Panc1 (cell line): Measurements from ENCODE around the gene ELOB. TPM values are rescaled to one million over a fixed set of nuclear protein-coding genes. Genes with fewer than 3 reads are reported as not detected.

Experiments used
- ATAC-seq: fragments of 200-7000 bp; cut with Tn5 transposase; 2 replicates; pipeline ENCODE4 v1.9.1; 2020; ENCODE audit warnings: mild to moderate bottlenecking, moderate library complexity
- BruUV-seq: library from RNA; stranded (reverse); fragments of 400-500 nt; replicated peaks from 2 replicates; lab custom pipeline; 2021; lab: Mats Ljungman, UMichigan
- CTCF ChIA-PET: fragments of 300-600 bp; sonication (Branson Sonifier 250); formaldehyde crosslinking; loops from one replicate; lab custom pipeline; 2022; ENCODE audit warnings: antibody characterized with exemption; lab: Charles Lee
- POLR2A ChIA-PET: fragments of 300-600 bp; sonication (Branson Sonifier 250); formaldehyde crosslinking; loops from one replicate; lab custom pipeline; 2022; ENCODE audit warnings: antibody characterized with exemption; lab: Charles Lee
- DNase-seq: peaks from one replicate; pipeline ENCODE4 v3.0.0-alpha.2; 2010; ENCODE audit warnings: low read depth, low spot score
- H3K27ac ChIP-seq: 2 replicates; pipeline ENCODE4 v1.5.1; 2011; ENCODE audit warnings: mild to moderate bottlenecking, low read length, inconsistent platforms
- H3K27me3 ChIP-seq: fragments of 200-500 bp; sonication (Bioruptor generic); 2 replicates; pipeline ENCODE4 v1.6.0; 2014; ENCODE audit warnings: low read length, inconsistent platforms; ENCODE audit not compliant: control insufficient read depth, insufficient read depth
- H3K36me3 ChIP-seq: fragments of 200-500 bp; sonication (Bioruptor generic); 2 replicates; pipeline ENCODE4 v1.5.1; 2014; ENCODE audit warnings: inconsistent platforms, mild to moderate bottlenecking, low read length, moderate library complexity; ENCODE audit not compliant: control insufficient read depth, insufficient read depth
- H3K4me1 ChIP-seq: 2 replicates; pipeline ENCODE4 v1.5.1; 2011; ENCODE audit warnings: inconsistent platforms, mild to moderate bottlenecking, low read length, moderate library complexity; ENCODE audit not compliant: control insufficient read depth, insufficient read depth
- H3K4me3 ChIP-seq, 2 experiments: 2 replicates each; pipeline ENCODE4 v1.5.1; 2011 to 2012; ENCODE audit warnings: low read depth in 2 of 2, low read length in 2 of 2, mild to moderate bottlenecking in 2 of 2, inconsistent platforms in 1 of 2, moderate library complexity in 1 of 2
- H3K9me3 ChIP-seq: fragments of 200-500 bp; sonication (Bioruptor generic); 2 replicates; pipeline ENCODE4 v1.5.1; 2014; ENCODE audit warnings: low read depth, mild to moderate bottlenecking, inconsistent platforms, low read length, moderate library complexity; ENCODE audit not compliant: control insufficient read depth, insufficient read depth
- POLR2AphosphoS5 ChIP-seq: IDR thresholded peaks from 2 replicates; pipeline ENCODE4 v1.6.1; 2012; ENCODE audit warnings: mild to moderate bottlenecking, low read depth, low read length, moderate library complexity
- REST ChIP-seq, 2 experiments: IDR thresholded peaks; 2 replicates each; pipeline ENCODE4 v1.6.1; 2011 to 2012; ENCODE audit warnings: low read depth in 2 of 2, control low read depth in 1 of 2, low read length in 1 of 2, mild to moderate bottlenecking in 1 of 2, moderate library complexity in 1 of 2; ENCODE audit not compliant: insufficient read depth in 1 of 2
- SIN3A ChIP-seq: IDR thresholded peaks from 2 replicates; pipeline ENCODE4 v1.6.1; 2012; ENCODE audit warnings: low read depth, mild to moderate bottlenecking, low read length, moderate library complexity, borderline replicate concordance; ENCODE audit not compliant: insufficient read depth
- TCF7L2 ChIP-seq: IDR thresholded peaks from 2 replicates; pipeline ENCODE4 v1.6.1; 2011; ENCODE audit warnings: mild to moderate bottlenecking, low read depth, low read length, inconsistent platforms
- in situ Hi-C: cut with HindIII; loops from 2 replicates; pipeline ENCODE4 v1.10.0; 2016; ENCODE audit warnings: low sequenced_read_pairs, low pct_unique_long_range_greater_than_20kb
- intact Hi-C: fragments of 100-400 bp; cut with micrococcal nuclease; formaldehyde crosslinking; loops from one replicate; pipeline ENCODE4 v1.10.0; 2022; ENCODE audit not compliant: unreplicated experiment
- total RNA-seq: library from RNA; stranded (reverse); gene quantifications from one replicate; pipeline ENCODE4 v1.2.1, GENCODE V29; 2021; ENCODE audit not compliant: unreplicated experiment
- TF ChIP-seq, protein P1 (sequence below): fragments of 450-650 bp; IDR thresholded peaks from 2 replicates; pipeline ENCODE4 v1.5.1; 2017; ENCODE audit warnings: mild to moderate bottlenecking

Gene ELOB
- total RNA-seq, 1 experiment from 2014 or later = 642 TPM

DNA sequence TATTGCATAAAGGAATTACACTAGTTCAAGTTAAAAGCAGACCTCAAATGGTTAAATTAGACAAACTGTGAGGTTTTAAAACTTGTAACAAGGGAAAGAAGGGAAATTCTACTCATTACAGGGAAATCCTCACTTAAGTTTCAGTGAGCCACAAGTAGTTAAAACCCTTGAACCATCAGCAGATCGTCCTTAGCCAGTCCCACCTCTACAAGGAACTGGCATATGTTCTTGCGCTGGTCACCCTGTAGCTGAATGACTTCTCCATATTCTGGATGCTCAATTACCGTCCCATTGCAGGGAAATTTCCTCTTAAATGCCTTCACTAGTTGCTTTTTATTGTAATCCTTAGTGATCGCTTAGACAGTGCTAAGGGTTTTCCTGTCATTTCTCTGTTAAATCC is 45.4 kb upstream of the ELOB start:
- BruUV-seq = no TSS peak

DNA sequence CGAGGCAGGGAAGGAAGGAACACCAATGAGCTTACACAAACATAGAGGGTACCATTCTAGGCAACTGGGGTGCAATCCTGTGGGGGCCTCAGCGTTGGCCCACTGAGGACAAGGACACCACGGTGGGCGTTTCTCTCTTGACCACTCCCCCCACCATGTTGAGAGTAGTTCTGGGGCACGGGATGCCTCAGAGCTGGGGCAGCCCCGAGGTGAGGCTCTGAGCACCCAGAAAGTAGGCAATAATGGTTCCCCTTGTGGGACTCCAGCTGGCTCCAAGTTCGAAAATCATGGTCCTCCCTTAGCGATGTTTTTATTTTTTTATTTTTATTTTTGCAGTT is 45.0 kb upstream of the ELOB start:
- TF ChIP-seq SIN3A = no peak
- no peak for TF ChIP-seq POLR2AphosphoS5
- TF ChIP-seq TCF7L2 = no peak
- TF ChIP-seq, protein P1, sequence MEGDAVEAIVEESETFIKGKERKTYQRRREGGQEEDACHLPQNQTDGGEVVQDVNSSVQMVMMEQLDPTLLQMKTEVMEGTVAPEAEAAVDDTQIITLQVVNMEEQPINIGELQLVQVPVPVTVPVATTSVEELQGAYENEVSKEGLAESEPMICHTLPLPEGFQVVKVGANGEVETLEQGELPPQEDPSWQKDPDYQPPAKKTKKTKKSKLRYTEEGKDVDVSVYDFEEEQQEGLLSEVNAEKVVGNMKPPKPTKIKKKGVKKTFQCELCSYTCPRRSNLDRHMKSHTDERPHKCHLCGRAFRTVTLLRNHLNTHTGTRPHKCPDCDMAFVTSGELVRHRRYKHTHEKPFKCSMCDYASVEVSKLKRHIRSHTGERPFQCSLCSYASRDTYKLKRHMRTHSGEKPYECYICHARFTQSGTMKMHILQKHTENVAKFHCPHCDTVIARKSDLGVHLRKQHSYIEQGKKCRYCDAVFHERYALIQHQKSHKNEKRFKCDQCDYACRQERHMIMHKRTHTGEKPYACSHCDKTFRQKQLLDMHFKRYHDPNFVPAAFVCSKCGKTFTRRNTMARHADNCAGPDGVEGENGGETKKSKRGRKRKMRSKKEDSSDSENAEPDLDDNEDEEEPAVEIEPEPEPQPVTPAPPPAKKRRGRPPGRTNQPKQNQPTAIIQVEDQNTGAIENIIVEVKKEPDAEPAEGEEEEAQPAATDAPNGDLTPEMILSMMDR = no peak
- no peak for TF ChIP-seq REST (IDR thresholded peaks at IDR 0.05; ENCODE audit: insufficient read depth in 1 of 2, low read depth in 2 of 2, low read length in 1 of 2)
- H3K4me1 ChIP-seq = peaks cover 31% of the 10 kb centered on the region
- H3K36me3 ChIP-seq = no peaks in the 10 kb centered on the region
- H3K4me3 ChIP-seq = no peak overlapping the region
- no peaks in the 10 kb centered on the region for H3K9me3 ChIP-seq
- BruUV-seq = no TSS peak
- no peak for DNase-seq
- ChIA-PET CTCF (no interaction called here), POLR2A (no interaction called here)
- intact Hi-C loops (no loop called here), in situ Hi-C loops (no loop called here)
- H3K27me3 ChIP-seq = no peaks in the 10 kb centered on the region
- H3K27ac ChIP-seq = peak overlapping the region; percentile 44; the same call in 1 of the 2 replicates
- no peak for ATAC-seq

More for the DNA sequence above, 45.4 kb upstream of the ELOB start:
- Histone ChIP-seq H3K27me3 (no peaks in the 10 kb centered on the region), H3K4me1 (peaks cover 31% of the 10 kb centered on the region), H3K36me3 (no peaks in the 10 kb centered on the region), H3K27ac (peak overlapping the region; percentile 14; the same call in 1 of the 2 replicates), H3K4me3 (no peak overlapping the region), H3K9me3 (no peaks in the 10 kb centered on the region)
- ATAC-seq (no peak), DNase-seq (no peak)
- intact Hi-C loops (no loop called here), in situ Hi-C loops (no loop called here)
- POLR2A ChIA-PET = no interaction called here
- CTCF ChIA-PET = no interaction called here
- TF ChIP-seq, protein P1 = no peak
- no peak for TF ChIP-seq POLR2AphosphoS5
- no peak for TF ChIP-seq SIN3A
- TF ChIP-seq TCF7L2 = no peak
- no peak for TF ChIP-seq REST (IDR thresholded peaks at IDR 0.05; ENCODE audit: insufficient read depth in 1 of 2, low read depth in 2 of 2, low read length in 1 of 2)
